Neural cell (in vitro differentiated cells): Measurements from ENCODE around the gene PTPN9. TPM values are rescaled to one million over a fixed set of nuclear protein-coding genes. Genes with fewer than 3 reads are reported as not detected.

Experiments used
- H2AFZ ChIP-seq: fragments of 200-600, 300-800 bp; sonication (generic), shearing (Covaris generic); 2 replicates; pipeline ENCODE4 v1.6.0; 2014; ENCODE audit warnings: low read depth, mild to moderate bottlenecking, antibody characterized with exemption, low read length, moderate library complexity
- H3F3A ChIP-seq: fragments of 200-600 bp; shearing (Covaris generic); 2 replicates; pipeline ENCODE4 v1.6.1; 2016; ENCODE audit warnings: mild to moderate bottlenecking, moderate library complexity, mixed read lengths, antibody characterized with exemption, low read length; ENCODE audit not compliant: insufficient read depth, poor library complexity, severe bottlenecking
- H3K27ac ChIP-seq: fragments of 200-600, 300-800 bp; sonication (generic), shearing (Covaris generic); 2 replicates; pipeline ENCODE4 v1.5.1; 2014; ENCODE audit warnings: mild to moderate bottlenecking, low read length, moderate library complexity
- H3K27me3 ChIP-seq: fragments of 300-800, 200-600 bp; sonication (generic), shearing (Covaris generic); 2 replicates; pipeline ENCODE4 v1.6.0; 2014; ENCODE audit warnings: mild to moderate bottlenecking, low read depth, low read length, moderate library complexity; ENCODE audit not compliant: insufficient read depth
- H3K36me3 ChIP-seq: fragments of 300-800, 200-600 bp; sonication (generic), shearing (Covaris generic); 2 replicates; pipeline ENCODE4 v1.5.1; 2014; ENCODE audit warnings: mild to moderate bottlenecking, antibody characterized with exemption, low read length, moderate library complexity; ENCODE audit not compliant: insufficient read depth
- H3K4me2 ChIP-seq: fragments of 300-800, 200-600 bp; sonication (generic), shearing (Covaris generic); 2 replicates; pipeline ENCODE4 v1.6.0; 2014; ENCODE audit warnings: mild to moderate bottlenecking, low read length
- H3K4me3 ChIP-seq: fragments of 300-800, 200-600 bp; sonication (generic), shearing (Covaris generic); 2 replicates; pipeline ENCODE4 v1.5.1; 2014; ENCODE audit warnings: mild to moderate bottlenecking, low read length, moderate library complexity
- H3K79me2 ChIP-seq: fragments of 200-600 bp; shearing (Covaris generic); replicated peaks from 2 replicates; pipeline ENCODE4 v1.6.0; 2014; ENCODE audit warnings: mild to moderate bottlenecking, low read length, moderate library complexity; ENCODE audit not compliant: insufficient read depth
- H3K9ac ChIP-seq: fragments of 300-800, 200-600 bp; sonication (generic), shearing (Covaris generic); 2 replicates; pipeline ENCODE4 v1.6.1; 2016; ENCODE audit warnings: mild to moderate bottlenecking, low read length, mixed read lengths
- H3K9me2 ChIP-seq: fragments of 200-600 bp; shearing (Covaris generic); 2 replicates; pipeline ENCODE4 v1.6.1; 2016; ENCODE audit warnings: mild to moderate bottlenecking, low read length, mixed read lengths; ENCODE audit not compliant: insufficient read depth
- H3K9me3 ChIP-seq: fragments of 200-600, 300-800 bp; sonication (generic), shearing (Covaris generic); 2 replicates; pipeline ENCODE4 v1.6.1; 2016; ENCODE audit warnings: mild to moderate bottlenecking, mixed run types, low read length, moderate library complexity, mixed read lengths
- H4K20me1 ChIP-seq: fragments of 200-600 bp; shearing (Covaris generic); 2 replicates; pipeline ENCODE4 v1.6.1; 2016; ENCODE audit warnings: mild to moderate bottlenecking, mixed run types; ENCODE audit not compliant: insufficient read depth
- EP300 ChIP-seq: fragments of 450-650 bp; conservative IDR thresholded peaks from 2 replicates; pipeline ENCODE4 v1.6.1; 2014; ENCODE audit warnings: antibody characterized with exemption, mild to moderate bottlenecking, moderate library complexity; ENCODE audit not compliant: poor library complexity, severe bottlenecking
- EZH2 ChIP-seq: fragments of 200-600, 300-800 bp; shearing (Covaris generic), sonication (generic); IDR thresholded peaks from 2 replicates; pipeline ENCODE4 v1.6.1; 2014; ENCODE audit warnings: antibody characterized with exemption, low read length, borderline replicate concordance, mild to moderate bottlenecking; ENCODE audit not compliant: insufficient read depth, poor library complexity, severe bottlenecking
- MXI1 ChIP-seq: fragments of 450-650 bp; conservative IDR thresholded peaks from 2 replicates; pipeline ENCODE4 v1.6.1; 2014; ENCODE audit warnings: antibody characterized with exemption, mild to moderate bottlenecking; ENCODE audit not compliant: poor library complexity, severe bottlenecking
- POLR2AphosphoS5 ChIP-seq: IDR thresholded peaks from 2 replicates; pipeline ENCODE4 v1.6.1; 2012
- RAD21 ChIP-seq: fragments of 450-650 bp; conservative IDR thresholded peaks from 2 replicates; pipeline ENCODE4 v1.6.1; 2014; ENCODE audit warnings: antibody characterized with exemption, mild to moderate bottlenecking, moderate library complexity
- SMC3 ChIP-seq: fragments of 450-650 bp; conservative IDR thresholded peaks from 2 replicates; pipeline ENCODE4 v1.6.1; 2014; ENCODE audit warnings: antibody characterized with exemption, mild to moderate bottlenecking, moderate library complexity; ENCODE audit not compliant: poor library complexity
- TAF1 ChIP-seq: IDR thresholded peaks from 2 replicates; pipeline ENCODE4 v1.6.1; 2012; ENCODE audit warnings: low read depth
- polyA plus RNA-seq: library from polyadenylated mRNA; depleted of rRNA; stranded (reverse); fragments of >200 nt; gene quantifications from 2 replicates; pipeline ENCODE4 v1.2.3, GENCODE V29; 2014
- TF ChIP-seq, protein P1 (sequence below): IDR thresholded peaks from 2 replicates; pipeline ENCODE4 v1.6.1; 2012; ENCODE audit warnings: borderline replicate concordance
- TF ChIP-seq, protein P2 (sequence below): fragments of 450-650 bp; IDR thresholded peaks from 2 replicates; pipeline ENCODE4 v1.5.1; 2014; ENCODE audit warnings: antibody characterized with exemption, mild to moderate bottlenecking, moderate library complexity; ENCODE audit not compliant: poor library complexity, severe bottlenecking

Gene PTPN9
- polyA plus RNA-seq, 1 donor from 2014 or later = 33.1 TPM

DNA sequence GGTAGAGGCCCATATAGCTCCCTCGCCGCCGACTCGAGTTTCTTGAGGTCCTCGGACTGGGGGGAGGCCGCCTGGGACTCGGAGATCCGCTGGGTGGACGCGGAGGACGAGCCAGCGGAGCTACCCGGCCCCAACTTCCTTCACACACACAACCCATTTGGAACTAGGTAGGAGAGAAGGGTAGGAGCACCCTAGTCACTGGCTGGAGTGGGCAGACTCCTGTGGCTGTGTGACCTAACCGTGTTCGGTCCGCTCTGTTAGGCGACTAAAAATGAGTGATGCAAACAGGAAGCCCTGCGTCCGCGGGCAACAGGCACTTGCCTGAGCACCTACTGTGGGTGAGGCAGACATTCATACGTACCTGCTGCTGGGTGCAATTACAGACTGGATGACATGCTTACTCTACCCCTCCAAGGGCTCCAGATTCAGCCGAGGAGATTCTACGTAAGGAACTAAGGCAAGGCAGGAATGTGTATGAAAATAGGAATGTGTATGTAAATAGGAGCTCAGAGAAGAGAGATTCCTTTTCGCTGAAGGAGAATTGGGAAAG is 123.1 kb downstream of the PTPN9 start:
- H2AFZ ChIP-seq = peak overlapping the region; percentile 32
- no peaks in the 10 kb centered on the region for H3K79me2 ChIP-seq
- H3K4me3 ChIP-seq = peak overlapping the region; percentile 97
- peak overlapping the region; percentile 80 for H3K9ac ChIP-seq
- H3K9me3 ChIP-seq = no peaks in the 10 kb centered on the region
- H3K27ac ChIP-seq = peak overlapping the region; percentile 80
- H3K4me2 ChIP-seq = peak overlapping the region; percentile 33
- no peaks in the 10 kb centered on the region for H3F3A ChIP-seq
- no peaks in the 10 kb centered on the region for H3K27me3 ChIP-seq
- H3K36me3 ChIP-seq = no peaks in the 10 kb centered on the region
- no peak for TF ChIP-seq POLR2AphosphoS5
- TF ChIP-seq, protein P1, sequence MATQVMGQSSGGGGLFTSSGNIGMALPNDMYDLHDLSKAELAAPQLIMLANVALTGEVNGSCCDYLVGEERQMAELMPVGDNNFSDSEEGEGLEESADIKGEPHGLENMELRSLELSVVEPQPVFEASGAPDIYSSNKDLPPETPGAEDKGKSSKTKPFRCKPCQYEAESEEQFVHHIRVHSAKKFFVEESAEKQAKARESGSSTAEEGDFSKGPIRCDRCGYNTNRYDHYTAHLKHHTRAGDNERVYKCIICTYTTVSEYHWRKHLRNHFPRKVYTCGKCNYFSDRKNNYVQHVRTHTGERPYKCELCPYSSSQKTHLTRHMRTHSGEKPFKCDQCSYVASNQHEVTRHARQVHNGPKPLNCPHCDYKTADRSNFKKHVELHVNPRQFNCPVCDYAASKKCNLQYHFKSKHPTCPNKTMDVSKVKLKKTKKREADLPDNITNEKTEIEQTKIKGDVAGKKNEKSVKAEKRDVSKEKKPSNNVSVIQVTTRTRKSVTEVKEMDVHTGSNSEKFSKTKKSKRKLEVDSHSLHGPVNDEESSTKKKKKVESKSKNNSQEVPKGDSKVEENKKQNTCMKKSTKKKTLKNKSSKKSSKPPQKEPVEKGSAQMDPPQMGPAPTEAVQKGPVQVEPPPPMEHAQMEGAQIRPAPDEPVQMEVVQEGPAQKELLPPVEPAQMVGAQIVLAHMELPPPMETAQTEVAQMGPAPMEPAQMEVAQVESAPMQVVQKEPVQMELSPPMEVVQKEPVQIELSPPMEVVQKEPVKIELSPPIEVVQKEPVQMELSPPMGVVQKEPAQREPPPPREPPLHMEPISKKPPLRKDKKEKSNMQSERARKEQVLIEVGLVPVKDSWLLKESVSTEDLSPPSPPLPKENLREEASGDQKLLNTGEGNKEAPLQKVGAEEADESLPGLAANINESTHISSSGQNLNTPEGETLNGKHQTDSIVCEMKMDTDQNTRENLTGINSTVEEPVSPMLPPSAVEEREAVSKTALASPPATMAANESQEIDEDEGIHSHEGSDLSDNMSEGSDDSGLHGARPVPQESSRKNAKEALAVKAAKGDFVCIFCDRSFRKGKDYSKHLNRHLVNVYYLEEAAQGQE = peak; percentile 5
- no peak for TF ChIP-seq SMC3
- no peaks in the 10 kb centered on the region for H3K9me2 ChIP-seq
- no peaks in the 10 kb centered on the region for H4K20me1 ChIP-seq

DNA sequence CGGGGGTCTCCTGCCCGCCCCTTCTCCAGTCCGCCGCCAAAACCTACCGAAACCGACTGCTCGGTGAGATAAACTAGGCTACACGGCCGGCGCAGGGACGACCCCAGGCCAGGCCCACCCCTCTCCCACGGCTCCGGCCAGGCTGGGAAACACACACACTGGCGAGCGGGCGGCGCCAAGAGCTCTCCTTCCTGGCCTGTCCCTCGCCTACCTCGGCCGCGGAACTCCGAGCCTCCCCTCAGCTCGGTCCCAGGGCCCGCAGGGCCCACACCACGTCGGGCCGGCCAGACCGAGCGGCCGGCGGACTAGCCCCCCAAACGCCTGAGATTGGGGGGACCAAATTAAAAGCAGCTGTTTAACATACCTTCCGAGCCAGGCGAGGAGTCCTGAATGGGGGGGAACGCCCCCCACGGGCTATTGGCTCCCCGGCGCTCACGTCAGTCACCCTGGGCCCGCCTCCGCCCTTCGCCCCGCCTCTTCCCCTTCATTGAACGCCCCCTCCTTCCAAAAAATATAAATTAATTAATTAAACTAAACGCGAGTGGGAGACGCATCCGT is 123.6 kb downstream of the PTPN9 start:
- Histone ChIP-seq H3K4me3 (peak overlapping the region; percentile 97), H2AFZ (peak overlapping the region; percentile 32), H4K20me1 (no peaks in the 10 kb centered on the region), H3K4me2 (peak overlapping the region; percentile 28), H3K36me3 (no peaks in the 10 kb centered on the region), H3K79me2 (no peaks in the 10 kb centered on the region), H3K27me3 (no peaks in the 10 kb centered on the region), H3K9ac (peak overlapping the region; percentile 80), H3F3A (no peaks in the 10 kb centered on the region), H3K9me2 (no peaks in the 10 kb centered on the region), H3K9me3 (no peaks in the 10 kb centered on the region), H3K27ac (peak overlapping the region; percentile 80)
- TF ChIP-seq EP300 = no peak
- TF ChIP-seq POLR2AphosphoS5 = peak; percentile 72
- TF ChIP-seq, protein P1 = peak; percentile 18
- no peak for TF ChIP-seq EZH2
- no peak for TF ChIP-seq RAD21
- no peak for TF ChIP-seq TAF1
- TF ChIP-seq MXI1 = peak; percentile 68
- TF ChIP-seq, protein P2, sequence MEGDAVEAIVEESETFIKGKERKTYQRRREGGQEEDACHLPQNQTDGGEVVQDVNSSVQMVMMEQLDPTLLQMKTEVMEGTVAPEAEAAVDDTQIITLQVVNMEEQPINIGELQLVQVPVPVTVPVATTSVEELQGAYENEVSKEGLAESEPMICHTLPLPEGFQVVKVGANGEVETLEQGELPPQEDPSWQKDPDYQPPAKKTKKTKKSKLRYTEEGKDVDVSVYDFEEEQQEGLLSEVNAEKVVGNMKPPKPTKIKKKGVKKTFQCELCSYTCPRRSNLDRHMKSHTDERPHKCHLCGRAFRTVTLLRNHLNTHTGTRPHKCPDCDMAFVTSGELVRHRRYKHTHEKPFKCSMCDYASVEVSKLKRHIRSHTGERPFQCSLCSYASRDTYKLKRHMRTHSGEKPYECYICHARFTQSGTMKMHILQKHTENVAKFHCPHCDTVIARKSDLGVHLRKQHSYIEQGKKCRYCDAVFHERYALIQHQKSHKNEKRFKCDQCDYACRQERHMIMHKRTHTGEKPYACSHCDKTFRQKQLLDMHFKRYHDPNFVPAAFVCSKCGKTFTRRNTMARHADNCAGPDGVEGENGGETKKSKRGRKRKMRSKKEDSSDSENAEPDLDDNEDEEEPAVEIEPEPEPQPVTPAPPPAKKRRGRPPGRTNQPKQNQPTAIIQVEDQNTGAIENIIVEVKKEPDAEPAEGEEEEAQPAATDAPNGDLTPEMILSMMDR = no peak
- TF ChIP-seq SMC3 = no peak
